Esophagus squamous epithelium (tissue), 4 donors: ENCODE measurements around the gene ANKFY1.

ENCODE experiments used
- CTCF ChIP-seq, 6 experiments: fragments of 450-650 bp in 4 of 6; fragments of 200-600 bp in 2 of 6; sonication (generic) in 2 of 6; IDR thresholded peaks; one replicate each; pipeline ENCODE4 v1.5.1; 2016 to 2019; ENCODE audit warnings: antibody characterized with exemption in 6 of 6, mild to moderate bottlenecking in 4 of 6, moderate library complexity in 4 of 6
- POLR2A ChIP-seq, 4 donors: fragments of 450-650 bp; IDR thresholded peaks; one replicate each; pipeline ENCODE4 v1.6.1; 2017; ENCODE audit warnings: antibody characterized with exemption in 4 of 4, mild to moderate bottlenecking in 4 of 4, moderate library complexity in 3 of 4

- TF ChIP-seq CTCF (IDR thresholded peaks at IDR 0.05), result no peak
- TF ChIP-seq POLR2A (IDR thresholded peaks at IDR 0.05), result no peak
Observed at GRCh38 chr17:4142107-4142900, 121.5 kb downstream of the ANKFY1 start.
